Glutamatergic neuron (in vitro differentiated cells): ENCODE results near the gene GABRG3. TPM values are rescaled to one million over a fixed set of nuclear protein-coding genes. Genes with fewer than 3 reads are reported as not detected.

Experiments used
- DNase-seq: peaks from one replicate; pipeline ENCODE4 v3.0.0; 2022
- H3K27ac Mint-ChIP-seq: one replicate; pipeline ENCODE4 v1.8.0; 2020; ENCODE audit warnings: mild to moderate bottlenecking, mixed read lengths, inconsistent platforms; ENCODE audit not compliant: unreplicated experiment
- H3K27me3 Mint-ChIP-seq: one replicate; pipeline ENCODE4 v1.8.0; 2020; ENCODE audit warnings: mild to moderate bottlenecking, moderate library complexity, mixed read lengths, inconsistent platforms; ENCODE audit not compliant: unreplicated experiment
- H3K36me3 Mint-ChIP-seq: one replicate; pipeline ENCODE4 v1.8.0; 2020; ENCODE audit warnings: mild to moderate bottlenecking, mixed read lengths, inconsistent platforms; ENCODE audit not compliant: unreplicated experiment
- H3K4me1 Mint-ChIP-seq: one replicate; pipeline ENCODE4 v1.8.0; 2020; ENCODE audit warnings: mild to moderate bottlenecking, low read depth, mixed read lengths, inconsistent platforms; ENCODE audit not compliant: unreplicated experiment
- H3K4me3 Mint-ChIP-seq: one replicate; pipeline ENCODE4 v1.8.0; 2020; ENCODE audit warnings: mild to moderate bottlenecking, mixed read lengths, inconsistent platforms; ENCODE audit not compliant: unreplicated experiment
- H3K9me3 Mint-ChIP-seq: one replicate; pipeline ENCODE4 v1.8.0; 2020; ENCODE audit warnings: mild to moderate bottlenecking, moderate library complexity, mixed read lengths, inconsistent platforms; ENCODE audit not compliant: unreplicated experiment
- total RNA-seq: library from RNA; stranded (reverse); fragmentation: NEBNext Ultra II Directional; extraction: Animal tissue kit (Norgen Biotek cat#: 25700); gene quantifications from one replicate; pipeline ENCODE4 v1.2.1, GENCODE V29; 2021; ENCODE audit not compliant: unreplicated experiment
- TF ChIP-seq, protein P1 (sequence below): fragments of 200-600 bp; sonication (generic); IDR thresholded peaks from one replicate; pipeline ENCODE4 v1.5.0; 2021; ENCODE audit not compliant: partially characterized antibody, unreplicated experiment

Gene GABRG3
- total RNA-seq, 1 donor from 2014 or later = 1.3 TPM

DNA sequence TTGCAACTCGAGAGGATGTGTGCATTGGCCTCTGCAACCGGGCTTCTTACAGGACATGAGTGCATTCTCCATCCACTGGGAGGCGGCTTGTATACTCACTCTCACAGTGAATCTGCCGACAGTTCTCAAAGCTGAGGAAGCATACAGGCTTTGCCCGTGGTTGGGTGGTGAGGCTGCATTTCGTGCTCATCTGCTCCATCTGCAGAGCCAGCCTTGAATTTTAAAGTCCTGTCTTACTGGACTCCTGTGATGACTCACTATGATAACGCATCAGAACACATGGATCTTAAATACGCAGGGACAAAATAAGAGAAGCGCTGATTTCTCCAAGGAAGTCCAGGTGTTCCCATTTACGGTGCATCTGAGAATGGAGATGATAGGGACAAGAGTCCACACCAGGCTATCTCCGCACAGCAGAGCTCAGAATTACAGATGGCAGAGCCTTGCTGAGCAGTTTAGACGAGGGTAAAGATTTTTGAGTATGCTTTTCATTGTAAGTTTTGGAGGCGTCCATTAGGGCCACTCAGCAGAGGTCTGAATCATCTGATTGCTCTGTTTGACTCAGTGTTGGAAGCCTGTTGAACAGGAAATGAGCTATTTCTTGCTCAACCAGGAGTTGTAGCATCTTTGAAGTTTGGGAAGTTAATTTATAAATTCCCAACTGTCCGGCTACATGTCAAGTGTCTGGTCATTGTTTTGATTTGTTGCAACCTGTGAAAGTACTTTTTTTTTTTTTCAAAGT lies 87.1 kb downstream of the GABRG3 start:
- TF ChIP-seq, protein P1, sequence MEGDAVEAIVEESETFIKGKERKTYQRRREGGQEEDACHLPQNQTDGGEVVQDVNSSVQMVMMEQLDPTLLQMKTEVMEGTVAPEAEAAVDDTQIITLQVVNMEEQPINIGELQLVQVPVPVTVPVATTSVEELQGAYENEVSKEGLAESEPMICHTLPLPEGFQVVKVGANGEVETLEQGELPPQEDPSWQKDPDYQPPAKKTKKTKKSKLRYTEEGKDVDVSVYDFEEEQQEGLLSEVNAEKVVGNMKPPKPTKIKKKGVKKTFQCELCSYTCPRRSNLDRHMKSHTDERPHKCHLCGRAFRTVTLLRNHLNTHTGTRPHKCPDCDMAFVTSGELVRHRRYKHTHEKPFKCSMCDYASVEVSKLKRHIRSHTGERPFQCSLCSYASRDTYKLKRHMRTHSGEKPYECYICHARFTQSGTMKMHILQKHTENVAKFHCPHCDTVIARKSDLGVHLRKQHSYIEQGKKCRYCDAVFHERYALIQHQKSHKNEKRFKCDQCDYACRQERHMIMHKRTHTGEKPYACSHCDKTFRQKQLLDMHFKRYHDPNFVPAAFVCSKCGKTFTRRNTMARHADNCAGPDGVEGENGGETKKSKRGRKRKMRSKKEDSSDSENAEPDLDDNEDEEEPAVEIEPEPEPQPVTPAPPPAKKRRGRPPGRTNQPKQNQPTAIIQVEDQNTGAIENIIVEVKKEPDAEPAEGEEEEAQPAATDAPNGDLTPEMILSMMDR = no peak
- no peak for DNase-seq
- H3K36me3 Mint-ChIP-seq = peaks cover 4% of the 10 kb centered on the region
- H3K4me1 Mint-ChIP-seq = peaks cover 15% of the 10 kb centered on the region
- peaks cover 7% of the 10 kb centered on the region for H3K27me3 Mint-ChIP-seq
- no peak overlapping the region for H3K27ac Mint-ChIP-seq
- peaks cover 8% of the 10 kb centered on the region for H3K9me3 Mint-ChIP-seq
- no peak overlapping the region for H3K4me3 Mint-ChIP-seq

DNA sequence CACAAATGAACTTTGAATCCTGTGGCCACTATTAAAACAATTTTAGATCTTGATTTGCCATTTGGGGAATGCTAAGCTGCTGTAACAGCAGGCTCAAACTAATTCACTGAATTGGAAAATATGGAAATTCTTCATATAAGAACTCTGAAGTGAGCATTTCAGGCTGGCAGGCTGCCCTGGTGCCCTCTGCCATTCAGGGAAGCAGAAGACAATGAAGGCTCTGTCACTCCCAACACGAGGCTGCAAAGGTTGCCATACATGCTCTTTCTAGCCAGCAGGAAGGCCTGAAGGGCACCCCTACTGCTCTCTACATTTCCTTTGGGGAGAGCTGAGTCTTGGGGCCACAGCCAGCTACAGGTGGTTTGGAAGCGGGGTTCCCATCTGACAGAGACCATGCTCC lies 88.0 kb downstream of the GABRG3 start:
- Mint-ChIP-seq H3K36me3 (peaks cover 7% of the 10 kb centered on the region), H3K4me1 (peaks cover 15% of the 10 kb centered on the region), H3K27me3 (peaks cover 7% of the 10 kb centered on the region), H3K4me3 (no peak overlapping the region), H3K27ac (no peak overlapping the region), H3K9me3 (peaks cover 8% of the 10 kb centered on the region)
- no peak for DNase-seq
- TF ChIP-seq, protein P1 = no peak

DNA sequence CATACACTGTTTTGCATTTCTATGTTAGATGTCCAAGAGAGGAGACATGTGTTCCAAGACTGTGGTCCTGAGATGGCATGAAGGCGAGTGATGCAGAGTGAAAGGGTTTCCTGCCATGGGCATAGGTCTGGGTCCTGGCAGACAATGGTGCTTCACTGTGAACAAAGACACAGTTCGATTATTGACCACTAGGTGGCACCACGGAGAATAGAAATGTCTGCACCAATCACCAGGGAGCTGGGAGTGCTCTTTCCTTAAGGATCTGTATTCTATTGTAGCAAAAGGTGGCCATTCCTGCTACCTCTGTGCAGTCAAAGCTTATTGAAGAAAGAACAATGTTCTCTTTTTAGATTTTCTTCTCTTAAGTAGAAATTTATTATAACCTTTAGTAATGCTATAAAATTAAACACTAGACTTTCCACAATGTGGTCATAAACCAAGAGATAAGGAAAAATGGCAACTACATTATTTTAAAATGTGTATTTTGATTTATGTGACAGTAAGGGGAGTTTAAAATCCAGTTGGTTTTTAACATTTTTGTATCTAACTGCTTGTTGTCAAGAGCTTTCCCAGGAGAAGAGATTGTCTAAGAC lies 88.7 kb downstream of the GABRG3 start:
- peaks cover 8% of the 10 kb centered on the region for H3K9me3 Mint-ChIP-seq
- no peak overlapping the region for H3K4me3 Mint-ChIP-seq
- H3K36me3 Mint-ChIP-seq = peaks cover 7% of the 10 kb centered on the region
- TF ChIP-seq, protein P1 = peak; percentile 97
- H3K27me3 Mint-ChIP-seq = peaks cover 7% of the 10 kb centered on the region
- DNase-seq = peak; percentile 61
- peak overlapping the region; percentile 16 for H3K27ac Mint-ChIP-seq
- H3K4me1 Mint-ChIP-seq = peaks cover 15% of the 10 kb centered on the region

DNA sequence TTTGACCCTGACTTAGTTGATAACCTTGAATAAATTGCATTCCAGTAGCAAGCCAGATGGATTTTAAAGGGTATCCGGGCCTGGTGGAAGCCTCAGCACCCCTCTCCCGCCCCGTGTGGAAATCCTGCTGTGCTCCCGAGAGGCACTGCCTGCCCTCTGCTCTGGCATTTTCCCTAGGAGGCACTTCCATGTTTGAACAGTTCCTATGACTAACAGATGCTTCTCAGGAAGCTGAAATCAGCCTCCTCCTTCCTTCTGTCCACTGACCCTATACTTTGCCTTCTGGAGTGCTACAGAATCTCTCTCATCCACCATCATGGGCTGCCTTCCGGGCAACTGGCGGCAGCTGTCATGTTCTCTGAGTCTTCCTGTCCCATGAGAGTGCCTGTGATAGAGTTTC lies 90.8 kb downstream of the GABRG3 start:
- peaks cover 13% of the 10 kb centered on the region for H3K27me3 Mint-ChIP-seq
- TF ChIP-seq, protein P1 = no peak
- peaks cover 23% of the 10 kb centered on the region for H3K4me1 Mint-ChIP-seq

DNA sequence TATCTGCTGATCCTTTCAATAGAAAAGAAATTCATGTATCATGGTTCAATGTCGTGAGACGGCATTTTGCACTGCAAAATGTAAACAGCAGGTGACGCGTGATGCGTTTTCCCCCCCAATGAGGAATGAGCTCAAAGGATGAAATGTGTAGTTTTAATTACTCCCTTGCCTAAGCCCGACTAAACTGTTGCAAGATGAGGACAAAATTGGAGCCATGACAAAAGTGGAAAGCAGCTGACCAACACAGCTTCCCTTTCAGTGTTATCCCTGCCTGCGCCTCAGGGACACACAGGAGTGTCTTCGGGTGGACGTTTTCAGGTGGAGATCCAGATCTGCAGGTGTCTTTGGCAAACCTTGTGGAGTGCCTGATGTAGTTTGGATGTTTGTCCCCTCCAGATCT lies 92.0 kb downstream of the GABRG3 start:
- TF ChIP-seq, protein P1 = no peak
- peaks cover 11% of the 10 kb centered on the region for H3K9me3 Mint-ChIP-seq
- peaks cover 14% of the 10 kb centered on the region for H3K27me3 Mint-ChIP-seq
- H3K36me3 Mint-ChIP-seq = peaks cover 14% of the 10 kb centered on the region
- H3K27ac Mint-ChIP-seq = no peak overlapping the region
- H3K4me1 Mint-ChIP-seq = peaks cover 23% of the 10 kb centered on the region
- no peak overlapping the region for H3K4me3 Mint-ChIP-seq
- DNase-seq = no peak

More for the DNA sequence above, 90.8 kb downstream of the GABRG3 start:
- peaks cover 14% of the 10 kb centered on the region for H3K36me3 Mint-ChIP-seq
- peak overlapping the region; percentile 7 for H3K4me3 Mint-ChIP-seq
- H3K9me3 Mint-ChIP-seq = peaks cover 10% of the 10 kb centered on the region
- H3K27ac Mint-ChIP-seq = peak overlapping the region; percentile 71
- peak; percentile 52 for DNase-seq
